ENCODE results near the gene PAQR5. TPM values are rescaled to one million over a fixed set of nuclear protein-coding genes. Genes with fewer than 3 reads are reported as not detected.

The PAQR5 gene
- total and polyA plus RNA-seq, 9 of the 15 experiments (the other 6 are each of a cell fraction or from before 2014, with no cell fraction given), result 0.04 to 0.08 TPM; not detected in 7

DNA sequence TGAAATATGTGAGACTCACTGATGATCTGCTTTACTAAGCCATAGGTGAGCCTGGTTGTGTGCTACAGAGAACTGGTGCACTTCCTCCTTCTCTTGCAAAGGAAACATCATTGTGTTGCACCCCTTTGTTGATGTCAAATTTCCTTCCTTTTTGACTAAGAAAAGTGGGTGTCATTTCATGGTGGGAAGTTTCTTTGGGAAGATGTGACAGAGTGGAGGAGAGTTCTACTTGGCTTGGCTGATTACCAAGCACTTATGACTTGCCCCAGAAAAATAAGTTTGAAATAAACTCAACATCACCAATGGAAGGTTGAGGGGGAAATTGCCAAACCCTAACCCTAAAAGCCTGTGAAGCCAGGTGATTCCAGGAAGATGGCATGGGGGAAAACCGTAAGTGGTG, 61.9 kb downstream of the PAQR5 start:
- Histone ChIP-seq H3K27ac (ENCODE audit: extremely low read depth, low read depth, low read length) (no peak overlapping the region), H3K9me1 (ENCODE audit: control insufficient read depth, insufficient read depth, low read length) (no peaks in the 10 kb centered on the region), H3K36me3 (ENCODE audit: control insufficient read depth, insufficient read depth, low read length) (no peaks in the 10 kb centered on the region), H4K20me1 (replicated peaks; ENCODE audit: control insufficient read depth, insufficient read depth, low read length) (no peaks in the 10 kb centered on the region), H3K9me3 (replicated peaks; ENCODE audit: control insufficient read depth, insufficient read depth, low read depth, low read length) (no peaks in the 10 kb centered on the region), H3K79me2 (ENCODE audit: control insufficient read depth, insufficient read depth, low read length) (no peaks in the 10 kb centered on the region), H3K9ac (ENCODE audit: insufficient read depth in 1 of 2, low read depth in 2 of 2, low read length in 2 of 2) (no peak overlapping the region), H3K4me1 (replicated peaks in 1 of 2; ENCODE audit: control insufficient read depth in 2 of 2, insufficient read depth in 2 of 2, low read length in 2 of 2) (no peaks in the 10 kb centered on the region; a peak in 2 of 5 replicates), H3K4me3 (no peak overlapping the region), H3K4me2 (ENCODE audit: insufficient read depth, low read length) (no peak overlapping the region), H2AFZ (ENCODE audit: low read depth, low read length) (no peak overlapping the region), H3K27me3 (ENCODE audit: control insufficient read depth in 2 of 2, insufficient read depth in 2 of 2, low read length in 2 of 2) (no peaks in the 10 kb centered on the region; a peak in 2 of 5 replicates)
- ChIA-PET CTCF (ENCODE audit: low intra/inter-chr PET ratio) (no interaction called here), POLR2A (no interaction called here)
- in situ Hi-C loops (cut with MboI) (no loop called here), intact Hi-C loops (cut with micrococcal nuclease) (no loop called here)
- DNase-seq (ENCODE audit: extremely low read depth in 1 of 4, low spot score in 3 of 4), result no peak
- no peak for ATAC-seq
- no peak for FAIRE-seq
- WGBS (ENCODE audit: insufficient coverage, low coverage, missing lambda C conversion rate), result 0% methylated on average over 1 of the region's 1 CpG
- TF ChIP-seq NR1H2 (CRISPR knock-in tag; IDR thresholded peaks at IDR 0.05) (no peak), NFIC (IDR thresholded peaks at IDR 0.05) (peak; percentile 72), NRF1 (conservative IDR thresholded peaks at IDR 0.05 in 1 of 2, IDR thresholded peaks at IDR 0.05 in 1 of 2) (no peak), SPI1 (IDR thresholded peaks at IDR 0.05; ENCODE audit: borderline replicate concordance, low read depth, low read length) (0 out of 2 replicates have a peak, but pooled peaks have one; percentile 18), ZNF184 (CRISPR knock-in tag; IDR thresholded peaks at IDR 0.05) (no peak)
- no TSS peak for BruUV-seq (replicated peaks)

DNA sequence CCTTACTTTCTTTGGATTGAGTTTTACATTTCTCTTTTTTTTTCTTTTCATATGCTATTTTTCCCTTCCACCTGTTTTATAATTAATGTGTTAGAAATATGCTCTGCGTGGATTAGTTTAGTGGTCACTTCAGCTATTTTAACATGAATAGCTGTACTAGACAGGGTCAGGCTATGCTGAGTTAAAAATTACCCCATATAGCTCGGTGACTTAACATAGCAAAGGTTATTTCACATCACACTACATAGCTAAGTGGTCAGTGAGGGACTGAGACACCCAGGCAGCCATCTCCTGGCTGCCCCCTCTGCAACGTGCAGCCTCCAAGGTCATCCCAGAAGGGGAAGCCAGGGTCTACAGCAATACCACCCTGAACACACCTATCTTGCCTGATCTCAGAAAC, 68.5 kb downstream of the PAQR5 start:
- Histone ChIP-seq H3K79me2 (ENCODE audit: control insufficient read depth, insufficient read depth, low read length) (no peaks in the 10 kb centered on the region), H3K27ac (ENCODE audit: extremely low read depth, low read depth, low read length) (no peak overlapping the region), H3K4me3 (no peak overlapping the region), H3K27me3 (ENCODE audit: control insufficient read depth in 2 of 2, insufficient read depth in 2 of 2, low read length in 2 of 2) (peaks cover 6 to 8% of the 10 kb centered on the region in 2 experiments; a peak in 3 of 5 replicates), H3K9me1 (ENCODE audit: control insufficient read depth, insufficient read depth, low read length) (no peaks in the 10 kb centered on the region), H3K4me2 (ENCODE audit: insufficient read depth, low read length) (no peak overlapping the region), H3K9ac (ENCODE audit: insufficient read depth in 1 of 2, low read depth in 2 of 2, low read length in 2 of 2) (no peak overlapping the region), H4K20me1 (replicated peaks; ENCODE audit: control insufficient read depth, insufficient read depth, low read length) (no peaks in the 10 kb centered on the region), H3K9me3 (replicated peaks; ENCODE audit: control insufficient read depth, insufficient read depth, low read depth, low read length) (no peaks in the 10 kb centered on the region), H3K4me1 (replicated peaks in 1 of 2; ENCODE audit: control insufficient read depth in 2 of 2, insufficient read depth in 2 of 2, low read length in 2 of 2) (no peaks in the 10 kb centered on the region), H3K36me3 (ENCODE audit: control insufficient read depth, insufficient read depth, low read length) (no peaks in the 10 kb centered on the region), H2AFZ (ENCODE audit: low read depth, low read length) (no peak overlapping the region)
- FAIRE-seq, result no peak
- TF ChIP-seq ZBTB17 (CRISPR knock-in tag; IDR thresholded peaks at IDR 0.05) (no peak), KDM2B (CRISPR knock-in tag; IDR thresholded peaks at IDR 0.05) (no peak), MAFG (tag; conservative IDR thresholded peaks at IDR 0.05) (no peak)
- no TSS peak for BruUV-seq (replicated peaks)
- no peak for DNase-seq (ENCODE audit: extremely low read depth in 1 of 4, low spot score in 3 of 4)
- WGBS (ENCODE audit: insufficient coverage, low coverage, missing lambda C conversion rate), result 0% methylated on average over 3 of the region's 3 CpGs
- intact Hi-C loops (cut with micrococcal nuclease), result no loop called here
- POLR2A ChIA-PET, result no interaction called here
- in situ Hi-C loops (cut with MboI), result no loop called here
- ATAC-seq, result no peak
- CTCF ChIA-PET (ENCODE audit: low intra/inter-chr PET ratio), result no interaction called here
